GM06990 (cell line): Measurements from ENCODE around the gene CLEC11A.

Experiments
- DNase-seq: peaks from one replicate; pipeline ENCODE4 v3.0.0-alpha.2; 2011; ENCODE audit not compliant: insufficient read length; ENCODE audit errors: extremely low read depth
- H3K27me3 ChIP-seq: replicated peaks from 2 replicates; pipeline ENCODE4 v1.6.0; 2011; ENCODE audit warnings: low read length; ENCODE audit not compliant: control insufficient read depth, insufficient read depth
- H3K36me3 ChIP-seq: 2 replicates; pipeline ENCODE4 v1.5.1; 2011; ENCODE audit warnings: low read length; ENCODE audit not compliant: control insufficient read depth, insufficient read depth
- H3K4me3 ChIP-seq: replicated peaks from 2 replicates; pipeline ENCODE4 v1.5.1; 2011; ENCODE audit warnings: low read depth, mild to moderate bottlenecking, control low read depth, low read length
- CTCF ChIP-seq: IDR thresholded peaks from 2 replicates; pipeline ENCODE4 v1.5.1; 2011; ENCODE audit warnings: low read length, control low read depth, mild to moderate bottlenecking, inconsistent platforms; ENCODE audit not compliant: insufficient read depth, poor library complexity, severe bottlenecking

The CLEC11A gene

GRCh38 chr19:50719566-50719965, 3.6 kb upstream of the CLEC11A start, which contains the start of gene SHANK1:
Gene SHANK1 (minus strand): TSS chr19:50719802. CDS start chr19:50716919, 2,883 bp downstream.
- Histone ChIP-seq H3K4me3 (no peak within 1 kb of the TSS), H3K27me3 (peaks cover 1% of the 10 kb centered on the region), H3K36me3 (no peaks in the 10 kb centered on the region)

GRCh38 chr19:50720181-50720920, 2.8 kb upstream of the CLEC11A start:
- TF ChIP-seq CTCF: no peak
- no peak for DNase-seq
- H3K27me3 ChIP-seq: peaks cover 1% of the 10 kb centered on the region
- no peaks in the 10 kb centered on the region for H3K36me3 ChIP-seq
- no peak overlapping the region for H3K4me3 ChIP-seq

More at GRCh38 chr19:50719566-50719965, 3.6 kb upstream of the CLEC11A start, which contains the start of gene SHANK1:
- no peak for DNase-seq
- no peak for TF ChIP-seq CTCF

- no peak for DNase-seq
- no peak overlapping the region for H3K4me3 ChIP-seq
- TF ChIP-seq CTCF: no peak
Measured at GRCh38 chr19:50720921-50721381, 2.2 kb upstream of the CLEC11A start.

GRCh38 chr19:50721441-50722137, 1.6 kb upstream of the CLEC11A start:
- peaks cover 1% of the 10 kb centered on the region for H3K27me3 ChIP-seq
- no peak for TF ChIP-seq CTCF
- no peak for DNase-seq

More at GRCh38 chr19:50720921-50721381, 2.2 kb upstream of the CLEC11A start:
- H3K36me3 ChIP-seq: no peaks in the 10 kb centered on the region
- H3K27me3 ChIP-seq: peaks cover 1% of the 10 kb centered on the region

GRCh38 chr19:50722201-50723013, 757 bp upstream of the CLEC11A start:
- TF ChIP-seq CTCF: no peak

More at GRCh38 chr19:50721441-50722137, 1.6 kb upstream of the CLEC11A start:
- Histone ChIP-seq H3K4me3 (no peak overlapping the region), H3K36me3 (no peaks in the 10 kb centered on the region)

More at GRCh38 chr19:50722201-50723013, 757 bp upstream of the CLEC11A start:
- Histone ChIP-seq H3K4me3 (no peak overlapping the region), H3K27me3 (peaks cover 1% of the 10 kb centered on the region), H3K36me3 (no peaks in the 10 kb centered on the region)
- no peak for DNase-seq
